ENCODE data around the gene CLIC3.
A peak's percentile ranks its signal among the peaks of the same experiment; 100 is the strongest.

CLIC3 gene

DNA sequence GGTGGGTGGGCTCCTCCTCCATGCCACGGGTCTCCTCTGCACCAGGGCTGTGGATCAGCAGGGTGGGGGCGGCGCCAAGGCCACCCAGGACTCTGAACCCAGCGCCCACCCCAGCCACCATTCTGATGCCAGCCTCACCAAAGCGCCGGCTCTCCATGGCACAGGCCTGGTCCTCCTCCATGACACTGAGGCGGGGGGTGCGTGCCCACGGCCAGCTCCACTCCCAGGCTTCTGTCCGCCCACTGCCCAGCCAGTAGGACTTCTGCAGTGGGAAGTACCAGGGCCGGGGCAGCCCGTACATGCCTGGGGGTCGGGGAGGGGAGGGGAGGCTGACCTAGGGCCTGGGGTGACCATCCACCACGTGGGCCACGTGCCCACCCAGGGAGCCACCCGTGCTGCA, 20.1 kb upstream of the CLIC3 start:
- no peak for DNase-seq

- DNase-seq, result no peak
Observed at GRCh38 chr9:137015976-137016375, 19.6 kb upstream of the CLIC3 start.

DNA sequence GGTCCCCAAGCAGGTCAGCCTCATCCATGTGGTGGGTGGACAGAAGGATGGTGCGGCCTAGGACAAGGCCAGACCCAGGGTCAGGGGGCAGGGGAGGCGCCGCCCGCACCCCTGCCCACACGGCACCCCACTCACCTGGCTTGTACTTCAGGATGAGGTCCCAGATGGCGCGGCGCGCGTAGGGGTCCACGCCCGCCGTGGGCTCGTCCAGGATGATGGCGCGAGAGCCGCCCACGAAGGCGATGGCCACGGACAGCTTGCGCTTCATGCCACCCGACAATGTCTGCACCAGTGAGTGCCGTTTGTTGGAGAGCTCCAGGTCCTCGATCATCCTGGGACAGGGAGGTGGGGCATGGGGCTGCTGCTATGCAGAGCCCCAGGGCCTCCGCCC, 19.2 kb upstream of the CLIC3 start:
- no peak for DNase-seq

- DNase-seq, result no peak
Observed at GRCh38 chr9:137014776-137015539, 18.6 kb upstream of the CLIC3 start.

DNA sequence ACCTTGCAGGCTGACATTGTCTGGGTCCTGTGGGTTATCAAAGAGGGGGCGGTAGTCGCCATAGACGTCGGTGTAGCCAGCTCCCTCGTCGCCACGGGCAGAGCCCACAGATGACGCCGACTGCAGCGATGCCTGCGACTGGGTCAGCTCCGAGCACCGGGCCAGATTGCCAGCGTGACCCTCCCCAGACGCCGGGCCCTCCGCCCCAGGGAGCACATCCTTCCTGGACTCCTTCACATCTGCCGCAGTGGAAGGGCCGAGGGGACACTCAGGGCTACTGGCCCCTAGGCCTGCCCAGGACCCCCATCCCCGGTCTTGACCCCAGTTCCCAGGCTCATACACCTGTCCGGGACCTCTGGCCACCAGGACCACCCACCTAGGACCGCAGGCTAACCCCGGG, 17.8 kb upstream of the CLIC3 start:
- no peak for DNase-seq

DNA sequence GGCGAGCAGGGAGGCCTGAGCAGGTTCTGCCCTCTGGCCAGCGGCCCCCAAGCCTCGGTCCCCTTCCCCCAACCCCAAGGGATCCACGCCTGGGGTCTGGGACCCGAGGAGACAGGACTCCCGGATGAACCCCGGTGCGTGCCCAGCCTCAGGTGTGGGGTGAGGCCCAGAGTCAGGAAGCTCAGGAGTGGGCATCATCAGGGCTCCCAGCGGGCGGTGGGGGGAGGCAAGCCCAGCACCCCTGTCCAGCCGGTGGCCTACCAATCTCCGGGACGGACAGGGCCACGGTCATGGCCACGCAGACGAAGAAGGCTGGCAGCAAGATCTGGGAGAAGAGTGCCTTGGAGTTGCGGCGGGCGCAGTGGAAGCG, 17.2 kb upstream of the CLIC3 start:
- no peak for DNase-seq

DNA sequence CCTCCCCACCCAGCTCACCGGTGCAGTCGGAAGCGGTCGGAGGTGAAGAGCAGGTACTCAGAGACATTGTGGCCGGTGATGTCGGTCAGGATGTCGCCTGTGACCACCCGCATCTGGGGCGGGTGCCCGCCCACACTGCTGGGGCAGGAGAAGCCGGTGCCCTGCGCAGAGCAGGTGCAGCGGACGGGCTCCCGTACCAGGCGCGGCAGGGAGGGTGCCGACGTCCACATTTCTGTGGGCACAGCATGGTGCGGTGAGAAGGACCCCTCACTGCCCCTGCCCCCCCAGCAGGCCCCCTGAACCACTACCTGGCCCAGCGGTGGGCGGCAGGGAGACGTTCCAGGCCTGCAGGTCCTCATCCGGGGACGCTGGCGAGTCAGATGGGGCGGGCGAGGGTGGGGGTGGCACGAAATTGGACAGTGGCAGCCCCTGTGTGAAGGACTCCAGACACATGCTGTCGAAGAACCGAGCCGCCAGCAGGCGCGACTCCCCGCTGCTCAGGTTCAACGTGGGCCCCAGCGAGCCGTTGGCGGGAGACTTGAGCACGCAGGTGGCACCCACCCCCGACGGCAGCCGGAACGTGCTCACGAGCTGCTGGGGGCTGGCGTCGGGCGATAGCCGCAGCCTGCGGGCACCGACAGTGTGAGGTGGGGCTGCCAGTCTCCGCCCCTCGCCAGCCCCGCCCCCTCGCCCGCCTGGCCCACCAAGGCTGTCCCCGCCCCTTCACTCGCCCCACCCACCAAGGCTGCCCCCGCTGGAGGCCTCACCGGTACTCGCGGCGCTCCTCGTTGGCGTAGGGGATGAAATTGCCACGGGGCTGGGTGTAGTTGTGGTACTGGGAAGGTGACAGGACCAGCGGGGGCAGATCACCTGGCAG, 16.6 kb upstream of the CLIC3 start:
- DNase-seq, result no peak

DNA sequence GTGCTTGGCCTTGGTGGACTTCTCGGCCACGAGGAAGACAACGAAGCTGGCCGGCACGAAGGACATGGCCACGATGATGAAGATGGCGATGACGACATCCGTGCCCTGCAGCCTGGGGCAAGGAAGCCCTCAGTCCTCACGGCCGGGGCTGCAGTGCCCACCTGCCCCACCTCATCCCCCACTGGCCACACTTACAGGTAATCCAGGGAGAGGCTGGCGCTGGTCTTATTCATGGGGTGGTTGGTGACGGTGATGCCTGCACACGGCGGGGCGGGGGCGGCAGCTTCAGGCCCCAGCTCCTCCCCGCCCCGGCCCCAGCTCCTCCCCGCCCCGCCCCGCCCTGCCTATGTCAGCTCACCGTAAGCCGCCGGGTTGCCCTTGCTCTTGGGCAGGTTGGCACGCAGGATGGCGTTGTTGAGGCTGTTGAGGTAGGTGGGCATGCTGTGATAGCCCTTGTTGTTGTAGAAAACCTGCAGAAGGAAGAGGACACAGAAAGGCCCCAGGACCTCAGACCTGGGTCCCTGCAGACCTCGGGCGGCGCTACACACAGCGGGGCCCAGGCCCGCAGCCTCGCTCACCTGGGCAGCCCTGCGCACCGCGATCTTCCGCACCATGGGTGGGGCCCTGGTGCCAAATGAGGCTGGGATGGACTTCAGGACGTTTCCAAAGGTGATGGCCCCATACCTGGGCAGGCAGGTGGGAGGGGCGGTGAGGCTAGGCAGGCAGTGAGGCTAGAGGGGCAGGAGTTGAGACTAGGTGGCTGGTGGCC, 15.7 kb upstream of the CLIC3 start:
- no peak for DNase-seq

- no peak for DNase-seq
Observed at GRCh38 chr9:137011156-137011555, 14.8 kb upstream of the CLIC3 start.

DNA sequence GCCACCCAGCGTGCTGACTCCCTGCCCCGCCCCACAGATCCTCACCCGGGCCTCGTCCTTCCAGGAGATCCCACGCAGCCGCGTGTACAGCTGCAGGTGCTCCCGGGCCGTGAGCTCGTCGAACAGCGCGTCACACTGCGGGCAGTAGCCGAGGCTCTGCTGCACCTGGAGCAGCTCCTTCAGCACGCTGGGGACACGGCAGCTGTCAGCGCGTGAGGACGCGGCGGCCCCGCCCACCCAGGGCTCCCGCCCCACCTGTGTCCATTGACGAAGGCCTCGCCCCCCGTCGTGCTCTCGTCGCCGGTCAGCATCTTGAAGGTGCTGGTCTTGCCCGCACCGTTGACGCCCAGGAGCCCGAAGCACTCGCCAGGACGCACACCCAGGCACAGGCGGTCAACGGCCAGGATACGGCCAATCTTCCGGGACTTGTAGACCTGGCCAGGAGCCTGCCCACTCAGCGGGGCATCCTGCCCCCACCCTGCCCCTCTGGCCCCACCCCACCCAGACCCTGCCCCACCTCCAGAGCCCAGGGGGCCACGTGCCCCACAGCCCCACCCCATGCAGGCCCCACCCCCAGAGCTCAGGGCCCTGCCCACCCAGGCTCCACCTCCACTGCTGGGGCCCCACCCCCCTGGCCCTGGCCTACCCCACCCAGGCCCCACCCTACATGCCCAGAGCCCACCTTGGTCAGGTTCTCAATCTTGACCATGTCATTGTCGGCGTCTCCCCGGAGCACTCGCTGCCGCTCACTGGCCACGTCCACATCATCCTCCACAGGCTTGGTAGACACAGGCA, 13.8 kb upstream of the CLIC3 start:
- DNase-seq, result no peak

DNA sequence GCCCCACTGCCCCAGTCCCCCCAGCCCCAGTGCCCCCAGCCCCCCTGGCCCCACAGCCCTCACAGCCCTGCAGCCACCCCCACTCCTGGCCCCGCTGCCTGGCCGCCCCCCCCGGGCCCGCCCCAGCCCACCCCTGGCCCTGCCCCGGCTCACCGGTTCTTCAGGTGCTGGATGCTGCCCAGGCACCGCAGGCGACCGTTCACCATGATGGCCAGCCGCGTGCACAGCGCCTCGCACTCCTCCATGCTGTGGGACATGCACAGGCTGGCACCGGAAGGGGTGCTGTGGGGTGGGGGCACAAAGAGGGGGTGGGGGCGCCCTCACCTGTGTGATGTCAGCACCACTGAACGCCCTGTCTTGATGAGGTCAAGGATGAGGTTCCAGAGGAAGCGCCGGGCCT, 12.8 kb upstream of the CLIC3 start:
- DNase-seq, result no peak

DNA sequence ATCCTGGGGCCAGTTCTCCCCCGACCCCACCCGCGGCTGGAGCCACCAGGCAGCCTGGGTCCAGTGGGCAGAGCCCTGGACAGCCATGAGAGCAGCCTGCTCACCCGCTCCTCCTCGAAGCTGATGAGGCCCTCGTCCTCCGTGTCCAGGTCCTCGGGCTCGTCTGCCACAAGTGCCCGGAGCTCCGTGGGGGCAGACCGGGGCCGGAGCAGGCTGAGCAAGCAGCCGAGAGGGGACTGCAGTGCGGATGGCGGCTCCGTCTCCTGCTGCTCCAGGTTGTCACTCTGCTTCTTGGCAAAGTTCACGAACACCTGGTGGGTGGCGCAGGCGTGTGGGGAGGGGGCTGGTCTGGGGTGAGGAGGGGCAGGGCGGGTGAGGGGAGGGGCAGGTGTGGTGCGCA, 11.9 kb upstream of the CLIC3 start:
- DNase-seq, result no peak

- DNase-seq, result no peak
Observed at GRCh38 chr9:137007816-137008270, 11.5 kb upstream of the CLIC3 start.

DNA sequence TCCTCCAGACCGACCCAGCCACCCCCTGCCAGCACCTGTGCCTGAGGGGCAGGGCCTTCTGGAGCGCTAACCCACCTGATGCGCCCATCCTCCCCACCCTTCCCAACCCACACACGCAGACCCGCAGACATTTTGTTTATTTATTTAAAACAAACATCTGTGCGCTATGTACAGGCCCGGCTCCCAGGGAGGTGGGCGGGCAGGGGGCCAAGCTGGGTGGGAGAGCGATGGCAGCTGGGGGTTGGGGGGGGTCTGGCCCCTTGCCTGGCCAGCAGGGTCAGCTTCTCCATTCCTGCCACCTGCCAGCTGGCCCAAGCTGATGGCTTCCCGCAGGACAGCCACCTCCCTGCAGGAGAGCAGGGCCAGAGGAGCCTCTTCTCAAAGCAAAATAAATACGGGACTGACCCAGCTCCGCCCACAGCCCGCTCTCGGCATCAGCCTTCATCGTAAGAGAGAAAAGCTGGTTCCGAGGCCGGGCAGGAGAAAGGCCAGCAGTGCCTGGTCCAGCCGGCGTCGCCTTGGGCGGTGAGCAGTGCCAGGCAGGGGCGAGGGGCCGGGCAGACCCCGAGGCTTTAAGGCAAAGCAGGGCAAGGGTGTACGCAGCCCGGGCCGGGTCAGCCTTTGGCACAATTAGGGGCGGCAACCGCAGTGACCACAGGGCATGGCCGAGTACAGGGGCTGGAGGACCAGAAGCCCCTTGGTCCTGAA, 10.9 kb upstream of the CLIC3 start:
- DNase-seq, result no peak

- no peak for DNase-seq
Observed at GRCh38 chr9:137006116-137007003, 10.0 kb upstream of the CLIC3 start.

DNA sequence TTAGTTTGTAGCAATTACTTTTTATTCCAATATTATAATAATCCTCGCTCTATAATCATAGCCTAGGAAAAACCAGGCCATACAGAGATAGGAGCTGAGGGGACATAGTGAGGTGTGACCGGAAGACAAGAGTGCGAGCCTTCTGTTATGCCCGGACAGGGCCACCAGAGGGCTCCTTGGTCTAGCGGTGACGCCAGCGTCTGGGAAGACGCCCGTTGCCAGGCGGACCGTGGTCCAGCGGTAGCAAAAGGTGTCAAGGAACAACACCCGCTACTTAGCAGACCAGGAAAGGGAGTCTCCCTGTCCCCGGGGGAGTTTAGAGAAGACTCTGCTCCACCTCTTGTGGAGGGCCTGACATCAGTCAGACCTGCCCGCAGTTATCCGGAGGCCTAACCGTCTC, 7.9 kb upstream of the CLIC3 start:
- DNase-seq, result peak; percentile 26

GRCh38 chr9:137002646-137003041, 6.3 kb upstream of the CLIC3 start:
- no peak for DNase-seq

- DNase-seq, result no peak
Observed at GRCh38 chr9:137001857-137002645, 5.7 kb upstream of the CLIC3 start.

GRCh38 chr9:137000177-137000930, 4.0 kb upstream of the CLIC3 start:
- peak; percentile 51 for DNase-seq
